K562 (cell line): Measurements from ENCODE around the gene TP53BP2.

Experiments used
- CHD7 ChIP-seq: fragments of 200-600 bp; sonication (generic); IDR thresholded peaks from one replicate; pipeline ENCODE4 v1.6.1; 2012; ENCODE audit warnings: mild to moderate bottlenecking, low read depth, low read length, inconsistent platforms
- CREM ChIP-seq: IDR thresholded peaks from 2 replicates; pipeline ENCODE4 v1.6.1; 2014; ENCODE audit warnings: antibody characterized with exemption, low read depth
- ELF1 ChIP-seq: fragments of 200-800 bp; sonication (Bioruptor generic); IDR thresholded peaks from 2 replicates; pipeline ENCODE4 v1.6.1; 2016; ENCODE audit warnings: missing genetic modification characterization, missing compliant biosample characterization
- KLF1 ChIP-seq: fragments of 450-650 bp; IDR thresholded peaks from 2 replicates; pipeline ENCODE4 v1.6.1; 2016; ENCODE audit warnings: missing genetic modification characterization, missing compliant biosample characterization
- SAFB2 ChIP-seq: fragments of 200-400 bp; formaldehyde crosslinking; IDR thresholded peaks from 2 replicates; pipeline ENCODE4 v1.6.1; 2018; ENCODE audit warnings: borderline replicate concordance, low read length, low read depth, moderate library complexity; ENCODE audit not compliant: severe bottlenecking
- TFE3 ChIP-seq: fragments of 450-650 bp; formaldehyde crosslinking; IDR thresholded peaks from 2 replicates; pipeline ENCODE4 v1.4.0; 2020; ENCODE audit warnings: mild to moderate bottlenecking, mixed read lengths
- ZNF512 ChIP-seq: IDR thresholded peaks from 2 replicates; pipeline ENCODE4 v1.6.1; 2016; ENCODE audit warnings: missing genetic modification characterization, missing compliant biosample characterization
- TF ChIP-seq, protein P1 (sequence below), 3 experiments: IDR thresholded peaks in 2 of 3; conservative IDR thresholded peaks in 1 of 3; 2 replicates each; pipeline ENCODE4 v1.5.1; 2011 to 2012; ENCODE audit warnings: low read length in 3 of 3, mild to moderate bottlenecking in 3 of 3, control low read depth in 2 of 3, improper control_type of control experiment in 1 of 3, inconsistent platforms in 1 of 3, low read depth in 1 of 3, mixed read lengths in 1 of 3, moderate library complexity in 1 of 3; ENCODE audit not compliant: insufficient read depth in 2 of 3

GRCh38 chr1:223747838-223748335 lies 97.9 kb downstream of the TP53BP2 start:
- TF ChIP-seq KLF1 (tag), result no peak
- no peak for TF ChIP-seq TFE3 (CRISPR knock-in tag)
- no peak for TF ChIP-seq CHD7
- no peak for TF ChIP-seq SAFB2
- no peak for TF ChIP-seq CREM
- TF ChIP-seq ELF1 (tag), result no peak
- no peak for TF ChIP-seq ZNF512 (tag)
- TF ChIP-seq, protein P1, sequence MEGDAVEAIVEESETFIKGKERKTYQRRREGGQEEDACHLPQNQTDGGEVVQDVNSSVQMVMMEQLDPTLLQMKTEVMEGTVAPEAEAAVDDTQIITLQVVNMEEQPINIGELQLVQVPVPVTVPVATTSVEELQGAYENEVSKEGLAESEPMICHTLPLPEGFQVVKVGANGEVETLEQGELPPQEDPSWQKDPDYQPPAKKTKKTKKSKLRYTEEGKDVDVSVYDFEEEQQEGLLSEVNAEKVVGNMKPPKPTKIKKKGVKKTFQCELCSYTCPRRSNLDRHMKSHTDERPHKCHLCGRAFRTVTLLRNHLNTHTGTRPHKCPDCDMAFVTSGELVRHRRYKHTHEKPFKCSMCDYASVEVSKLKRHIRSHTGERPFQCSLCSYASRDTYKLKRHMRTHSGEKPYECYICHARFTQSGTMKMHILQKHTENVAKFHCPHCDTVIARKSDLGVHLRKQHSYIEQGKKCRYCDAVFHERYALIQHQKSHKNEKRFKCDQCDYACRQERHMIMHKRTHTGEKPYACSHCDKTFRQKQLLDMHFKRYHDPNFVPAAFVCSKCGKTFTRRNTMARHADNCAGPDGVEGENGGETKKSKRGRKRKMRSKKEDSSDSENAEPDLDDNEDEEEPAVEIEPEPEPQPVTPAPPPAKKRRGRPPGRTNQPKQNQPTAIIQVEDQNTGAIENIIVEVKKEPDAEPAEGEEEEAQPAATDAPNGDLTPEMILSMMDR (IDR thresholded peaks at IDR 0.05 in 2 of 3, conservative IDR thresholded peaks at IDR 0.05 in 1 of 3; ENCODE audit: insufficient read depth in 2 of 3, low read depth in 1 of 3, low read length in 3 of 3), result no peak
